Stimulated activated CD8-positive, alpha-beta memory T cell treated with anti-CD3 and anti-CD28 coated beads, Interleukin-12 subunit alpha, Interleukin-12 subunit beta, amount 100 ng/mL, for 24 hours (primary cell): Measurements from ENCODE around the gene SPAG6.
"Not testable (repeated sequence)": the region's sequence is repeated elsewhere in the genome, so short reads cannot be mapped to it uniquely, and the experiment has no call there.

Source experiments
- DNase-seq: peaks from one replicate; pipeline ENCODE4 v3.0.0-alpha.2; 2020; ENCODE audit errors: extremely low read depth

The SPAG6 gene

GRCh38 chr10:22341190-22341925, 3.9 kb upstream of the SPAG6 start:
- DNase-seq: no peak

GRCh38 chr10:22341926-22342196, 3.4 kb upstream of the SPAG6 start:
- no peak for DNase-seq

- DNase-seq: no peak
These were observed 2.9 kb upstream of the SPAG6 start for GRCh38 chr10:22342421-22342820.

- DNase-seq: no peak
These were observed 1.6 kb upstream of the SPAG6 start for GRCh38 chr10:22343731-22344130.

GRCh38 chr10:22344249-22344648, 1.0 kb upstream of the SPAG6 start:
- no peak for DNase-seq

- DNase-seq: no peak
These were observed 455 bp upstream of the SPAG6 start for GRCh38 chr10:22344781-22345300.

- no peak for DNase-seq
These were observed 883 bp downstream of the SPAG6 start for GRCh38 chr10:22346096-22346661.

- no peak for DNase-seq
These were observed 4.5 kb downstream of the SPAG6 start for GRCh38 chr10:22349755-22350154.

GRCh38 chr10:22351131-22351703, 5.9 kb downstream of the SPAG6 start:
- DNase-seq: no peak

GRCh38 chr10:22356324-22356873, 11.1 kb downstream of the SPAG6 start:
- no peak for DNase-seq

GRCh38 chr10:22357770-22358169, 12.5 kb downstream of the SPAG6 start:
- DNase-seq: not testable (repeated sequence)

GRCh38 chr10:22363305-22363704, 18.0 kb downstream of the SPAG6 start:
- DNase-seq: no peak

GRCh38 chr10:22364407-22365140, 19.3 kb downstream of the SPAG6 start:
- DNase-seq: no peak

- no peak for DNase-seq
These were observed 19.9 kb downstream of the SPAG6 start for GRCh38 chr10:22365233-22365632.

GRCh38 chr10:22365644-22366434, 20.5 kb downstream of the SPAG6 start:
- no peak for DNase-seq

- DNase-seq: no peak
These were observed 21.1 kb downstream of the SPAG6 start for GRCh38 chr10:22366435-22366703.

GRCh38 chr10:22366771-22367170, 21.5 kb downstream of the SPAG6 start:
- DNase-seq: no peak

- no peak for DNase-seq
These were observed 22.2 kb downstream of the SPAG6 start for GRCh38 chr10:22367471-22367870.

GRCh38 chr10:22368402-22368801, 23.1 kb downstream of the SPAG6 start:
- DNase-seq: no peak

GRCh38 chr10:22368981-22369380, 23.7 kb downstream of the SPAG6 start:
- no peak for DNase-seq

- DNase-seq: no peak
These were observed 24.3 kb downstream of the SPAG6 start for GRCh38 chr10:22369434-22370072.
